Kidney (tissue), 14 donors: ENCODE data around the gene ABCG1. TPM values are rescaled to one million over a fixed set of nuclear protein-coding genes. Genes with fewer than 3 reads are reported as not detected.

Source experiments
- DNase-seq, 5 donors: peaks; one replicate each; pipeline ENCODE4 v3.0.0-alpha.2; 2013 to 2020
- FAIRE-seq: peaks from 2 replicates; lab custom pipeline; 2012; peaks lifted over from hg19 to GRCh38; lab: Jason Lieb, UNC
- H3K27ac ChIP-seq, 2 donors: one replicate each; pipeline ENCODE4 v1.7.0; 2013; ENCODE audit warnings: low read depth in 2 of 2, low read length in 2 of 2, inconsistent platforms in 1 of 2
- H3K27me3 ChIP-seq: one replicate; pipeline ENCODE4 v1.7.1; 2013; ENCODE audit warnings: low read length, inconsistent platforms; ENCODE audit not compliant: control insufficient read depth, insufficient read depth
- H3K36me3 ChIP-seq, 3 donors: one replicate each; pipeline versions ENCODE4 v1.7.0 to v1.7.1; 2013; ENCODE audit warnings: low read length in 3 of 3, control low read depth in 1 of 3, inconsistent platforms in 1 of 3; ENCODE audit not compliant: insufficient read depth in 3 of 3, control insufficient read depth in 2 of 3
- H3K4me1 ChIP-seq, 3 donors: one replicate each; pipeline versions ENCODE4 v1.7.0 to v1.7.1; 2013; ENCODE audit warnings: low read length in 3 of 3, inconsistent platforms in 1 of 3, low read depth in 1 of 3; ENCODE audit not compliant: control insufficient read depth in 2 of 3, insufficient read depth in 2 of 3
- H3K4me3 ChIP-seq, 3 donors: one replicate each; pipeline versions ENCODE4 v1.7.0 to v1.8.1; 2013; ENCODE audit warnings: low read length in 3 of 3, control low read depth in 1 of 3, inconsistent platforms in 1 of 3
- H3K9ac ChIP-seq, 3 donors: one replicate each; pipeline versions ENCODE4 v1.7.0 to v1.7.1; 2013; ENCODE audit warnings: low read length in 3 of 3, control low read depth in 1 of 3, inconsistent platforms in 1 of 3
- H3K9me3 ChIP-seq, 3 donors: one replicate each; pipeline versions ENCODE4 v1.7.0 to v1.7.1; 2013; ENCODE audit warnings: low read length in 3 of 3, control low read depth in 1 of 3, inconsistent platforms in 1 of 3; ENCODE audit not compliant: control insufficient read depth in 2 of 3, insufficient read depth in 1 of 3
- CTCF ChIP-seq: IDR thresholded peaks from 3 replicates; pipeline ENCODE4 v1.5.1; 2012; ENCODE audit warnings: mild to moderate bottlenecking, moderate library complexity, borderline replicate concordance; ENCODE audit not compliant: insufficient read depth; ENCODE audit errors: extremely low read depth
- intact Hi-C: fragments of 100-400 bp; cut with DNase I; formaldehyde crosslinking; loops from one replicate; pipeline ENCODE4 v1.11.1; 2022
- polyA plus RNA-seq: library from polyadenylated mRNA; stranded (reverse); fragments of 350-450 nt; fragmentation: Illumina TruSeq; extraction: RNeasy Lipid Tissue Mini Kit (QIAGEN cat#74804); gene quantifications from one replicate; pipeline ENCODE4 v1.2.3, GENCODE V29; 2014; ENCODE audit warnings: low read depth, low replicate concordance; ENCODE audit not compliant: insufficient read depth
- total RNA-seq: library from RNA; stranded (reverse); fragmentation: NEBNext Ultra II Directional; extraction: Animal tissue kit (Norgen Biotek cat#: 25700); gene quantifications from one replicate; pipeline ENCODE4 v1.2.1, GENCODE V29; 2021
- donor health status: control.
- donor health status: control.
- donor health status: control.
- donor health status: control.
- donor health status: control.
- donor health status: DM: yes; HTN: yes; CAD: no.
- donor health status: Normal renal cell carcinoma (clear cell type).

Gene ABCG1
- total and polyA plus RNA-seq, 2 donors from 2014 or later = 5.6 to 27.6 TPM

GRCh38 chr21:42221581-42222345 lies 2.8 kb downstream of the ABCG1 start:
- H3K4me1 ChIP-seq = peaks cover 0 to 5% (median 2%) of the 10 kb centered on the region in 3 donors
- H3K27me3 ChIP-seq = peaks cover 2% of the 10 kb centered on the region
- no peak overlapping the region for H3K9ac ChIP-seq
- H3K9me3 ChIP-seq = no peaks in the 10 kb centered on the region
- no peak for DNase-seq
- H3K36me3 ChIP-seq = no peaks in the 10 kb centered on the region
- H3K27ac ChIP-seq = no peak overlapping the region
- intact Hi-C loops = no loop called here
- no peak for FAIRE-seq
- H3K4me3 ChIP-seq = no peak overlapping the region
- TF ChIP-seq CTCF = no peak

GRCh38 chr21:42222386-42222785 lies 3.4 kb downstream of the ABCG1 start:
- Histone ChIP-seq H3K4me3 (no peak overlapping the region), H3K4me1 (peaks cover 0 to 5% (median 2%) of the 10 kb centered on the region in 3 donors)
- FAIRE-seq = no peak

DNA sequence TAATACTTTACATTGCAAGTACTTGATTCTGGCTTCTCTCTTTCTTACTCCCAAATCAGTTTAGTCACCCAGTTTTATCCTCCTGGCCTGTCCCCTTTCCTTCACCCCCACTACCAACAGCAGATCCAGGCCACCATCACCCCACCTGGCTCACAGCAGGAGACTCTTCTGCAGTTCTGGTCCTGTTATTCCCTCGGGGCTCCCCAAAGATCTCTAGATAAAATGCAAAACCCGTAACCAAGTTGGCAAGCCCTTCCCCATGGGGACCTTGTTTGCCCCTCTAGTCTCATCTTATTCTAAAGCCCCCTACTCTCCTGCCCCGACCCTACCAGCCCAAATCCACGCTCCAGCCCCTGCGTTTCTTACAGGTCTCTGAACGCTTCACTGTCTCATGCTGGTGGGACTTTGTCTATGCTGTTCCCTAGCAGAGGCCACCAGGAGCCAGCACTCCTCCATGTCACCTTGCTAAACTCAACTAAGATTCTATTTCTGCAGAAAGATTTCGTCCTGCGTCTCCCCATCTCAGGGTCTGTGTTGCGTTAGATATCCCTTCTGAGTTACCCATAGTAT lies 4.0 kb downstream of the ABCG1 start:
- Histone ChIP-seq H3K4me3 (no peak overlapping the region), H3K27me3 (peaks cover 2% of the 10 kb centered on the region), H3K9ac (no peak overlapping the region), H3K36me3 (no peaks in the 10 kb centered on the region), H3K9me3 (no peaks in the 10 kb centered on the region), H3K4me1 (peaks cover 0 to 5% (median 4%) of the 10 kb centered on the region in 3 donors), H3K27ac (no peak overlapping the region)
- no peak for TF ChIP-seq CTCF
- FAIRE-seq (no peak), DNase-seq (no peak)
- intact Hi-C loops = no loop called here

More at GRCh38 chr21:42222386-42222785, 3.4 kb downstream of the ABCG1 start:
- Histone ChIP-seq H3K9me3 (no peaks in the 10 kb centered on the region), H3K27ac (no peak overlapping the region), H3K36me3 (no peaks in the 10 kb centered on the region), H3K27me3 (peaks cover 2% of the 10 kb centered on the region), H3K9ac (no peak overlapping the region)
- no peak for TF ChIP-seq CTCF
- intact Hi-C loops = no loop called here
- no peak for DNase-seq
